Inflammatory macrophage (primary cell): ENCODE data around the gene ANKZF1.

Experiments
- DNase-seq, 2 donors: peaks; one replicate each; pipeline ENCODE4 v3.0.0-alpha.2; 2020 to 2022

The ANKZF1 gene

GRCh38 chr2:219282943-219283581, 53.5 kb downstream of the ANKZF1 start:
- no peak for DNase-seq

- no peak for DNase-seq
Measured at GRCh38 chr2:219284501-219285372, 55.1 kb downstream of the ANKZF1 start.

- DNase-seq = no peak
Measured at GRCh38 chr2:219285373-219285735, 55.7 kb downstream of the ANKZF1 start.

GRCh38 chr2:219285894-219286425, 56.4 kb downstream of the ANKZF1 start:
- no peak for DNase-seq
